DND-41 (cell line): ENCODE data around the gene C1D.
"Not testable (repeated sequence)": the region's sequence is repeated elsewhere in the genome, so short reads cannot be mapped to it uniquely, and the experiment has no call there.

Source experiments
- ATAC-seq: fragments of 200-7000 bp; cut with Tn5 transposase; 3 replicates; pipeline ENCODE4 v1.9.1; 2021; ENCODE audit warnings: low read depth; ENCODE audit not compliant: insufficient read depth
- DNase-seq: peaks from one replicate; pipeline ENCODE4 v3.0.0-alpha.2; 2020
- H2AFZ ChIP-seq: 2 replicates; pipeline ENCODE4 v1.6.0; 2012; ENCODE audit warnings: low read depth, low read length
- H3K27ac ChIP-seq: 2 replicates; pipeline ENCODE4 v1.5.1; 2012; ENCODE audit warnings: low read length, inconsistent platforms
- H3K27me3 ChIP-seq: fragments of 200-600 bp; sonication (generic); 2 replicates; pipeline ENCODE4 v1.6.0; 2012; ENCODE audit warnings: low read length, mild to moderate bottlenecking, inconsistent platforms; ENCODE audit not compliant: insufficient read depth, poor library complexity
- H3K36me3 ChIP-seq: 2 replicates; pipeline ENCODE4 v1.5.1; 2012; ENCODE audit warnings: low read length, inconsistent platforms; ENCODE audit not compliant: insufficient read depth
- H3K4me1 ChIP-seq: 2 replicates; pipeline ENCODE4 v1.5.1; 2012; ENCODE audit warnings: mild to moderate bottlenecking, low read length; ENCODE audit not compliant: insufficient read depth
- H3K4me2 ChIP-seq: 2 replicates; pipeline ENCODE4 v1.6.0; 2012; ENCODE audit warnings: mild to moderate bottlenecking, moderate library complexity, low read length, inconsistent platforms; ENCODE audit not compliant: insufficient read depth
- H3K4me3 ChIP-seq, 2 experiments: fragments of 200-600 bp in 1 of 2; shearing (Covaris generic) in 1 of 2; 2 replicates each; pipeline ENCODE4 v1.5.1; 2012 to 2016; ENCODE audit warnings: inconsistent platforms in 2 of 2, low read length in 2 of 2, mild to moderate bottlenecking in 2 of 2, low read depth in 1 of 2, moderate library complexity in 1 of 2
- H3K79me2 ChIP-seq: 2 replicates; pipeline ENCODE4 v1.6.0; 2012; ENCODE audit warnings: low read length, inconsistent platforms; ENCODE audit not compliant: insufficient read depth
- H3K9ac ChIP-seq: 2 replicates; pipeline ENCODE4 v1.6.0; 2012; ENCODE audit warnings: low read depth, mild to moderate bottlenecking, inconsistent platforms, low read length, moderate library complexity
- H3K9me3 ChIP-seq: 2 replicates; pipeline ENCODE4 v1.5.1; 2012; ENCODE audit warnings: low read length, moderate library complexity, mild to moderate bottlenecking, inconsistent platforms; ENCODE audit not compliant: insufficient read depth, severe bottlenecking
- H4K20me1 ChIP-seq: 2 replicates; pipeline ENCODE4 v1.6.0; 2012; ENCODE audit warnings: low read length; ENCODE audit not compliant: insufficient read depth
- CTCF ChIP-seq: IDR thresholded peaks from 2 replicates; pipeline ENCODE4 v1.5.1; 2012; ENCODE audit warnings: borderline replicate concordance, low read length, moderate library complexity, mild to moderate bottlenecking; ENCODE audit not compliant: poor library complexity, severe bottlenecking; ENCODE audit errors: extremely low read depth
- EZH2 ChIP-seq: IDR thresholded peaks from 3 replicates; pipeline ENCODE4 v1.6.1; 2012; ENCODE audit warnings: borderline replicate concordance, low read depth, mild to moderate bottlenecking, moderate library complexity, low read length, inconsistent platforms; ENCODE audit not compliant: severe bottlenecking

Gene C1D

GRCh38 chr2:68074050-68074449 is 11.2 kb upstream of the C1D start:
- Histone ChIP-seq H3K9ac (no peak overlapping the region), H4K20me1 (no peaks in the 10 kb centered on the region), H3K27ac (no peak overlapping the region), H3K4me2 (no peak overlapping the region), H3K36me3 (no peaks in the 10 kb centered on the region), H2AFZ (no peak overlapping the region), H3K4me1 (no peaks in the 10 kb centered on the region), H3K79me2 (no peaks in the 10 kb centered on the region), H3K4me3 (no peak overlapping the region), H3K27me3 (peaks cover 14% of the 10 kb centered on the region), H3K9me3 (no peaks in the 10 kb centered on the region)
- ATAC-seq (no peak), DNase-seq (no peak)
- TF ChIP-seq EZH2, result no peak
- no peak for TF ChIP-seq CTCF

GRCh38 chr2:68063797-68064646 is 1.2 kb upstream of the C1D start:
- Histone ChIP-seq H3K4me1 (peaks cover 36% of the 10 kb centered on the region), H3K4me3 (peak overlapping the region in 1 of 2 experiments; percentile 66; a peak in 1 of 4 replicates), H3K4me2 (peak overlapping the region; percentile 77), H3K9ac (peak overlapping the region; percentile 67; the same call in 1 of the 2 replicates), H2AFZ (peak overlapping the region; percentile 90), H3K79me2 (peaks cover 36% of the 10 kb centered on the region)
- not testable (repeated sequence) for ATAC-seq, H3K27me3 ChIP-seq, H3K27ac ChIP-seq, H4K20me1 ChIP-seq, H3K9me3 ChIP-seq, H3K36me3 ChIP-seq
- DNase-seq, result peak; percentile 11

GRCh38 chr2:68060652-68061051 is 2.2 kb downstream of the C1D start:
- H3K36me3 ChIP-seq, result 0 out of 2 replicates have a peak, but pooled peaks cover 2% of the 10 kb centered on the region
- H3K9ac ChIP-seq, result no peak overlapping the region

More at GRCh38 chr2:68060652-68061051, 2.2 kb downstream of the C1D start:
- no peaks in the 10 kb centered on the region for H3K27me3 ChIP-seq
- H2AFZ ChIP-seq, result no peak overlapping the region
- H3K79me2 ChIP-seq, result peaks cover 69% of the 10 kb centered on the region
- ATAC-seq, result no peak
- no peak overlapping the region for H3K4me3 ChIP-seq
- H3K9me3 ChIP-seq, result no peaks in the 10 kb centered on the region
- H3K27ac ChIP-seq, result no peak overlapping the region
- peaks cover 28% of the 10 kb centered on the region; the same call in 1 of the 2 replicates for H4K20me1 ChIP-seq
- TF ChIP-seq CTCF (no peak), EZH2 (no peak)
- DNase-seq, result no peak
- peak overlapping the region; percentile 77; the same call in 1 of the 2 replicates for H3K4me2 ChIP-seq
- peaks cover 39% of the 10 kb centered on the region for H3K4me1 ChIP-seq
